Neural crest cell (in vitro differentiated cells): ENCODE data around the gene LRMDA. TPM values are rescaled to one million over a fixed set of nuclear protein-coding genes. Genes with fewer than 3 reads are reported as not detected.

Experiments used
- DNase-seq: peaks from one replicate; pipeline ENCODE4 v3.0.0; 2021; ENCODE audit warnings: low read depth, mixed read lengths, low spot score
- H3K27ac Mint-ChIP-seq: one replicate; pipeline ENCODE4 v1.8.0; 2021; ENCODE audit warnings: mild to moderate bottlenecking, mixed read lengths; ENCODE audit not compliant: unreplicated experiment
- H3K27me3 Mint-ChIP-seq: 2 replicates; pipeline ENCODE4 v1.8.0; 2021; ENCODE audit warnings: low read depth, mild to moderate bottlenecking, mixed read lengths
- H3K36me3 Mint-ChIP-seq: 2 replicates; pipeline ENCODE4 v1.8.0; 2021; ENCODE audit warnings: low read depth, mild to moderate bottlenecking, mixed read lengths
- H3K4me1 Mint-ChIP-seq: 2 replicates; pipeline ENCODE4 v1.8.0; 2021; ENCODE audit warnings: mixed read lengths
- H3K4me3 Mint-ChIP-seq: one replicate; pipeline ENCODE4 v1.8.0; 2021; ENCODE audit warnings: mild to moderate bottlenecking, mixed read lengths
- H3K9me3 Mint-ChIP-seq: 2 replicates; pipeline ENCODE4 v1.8.0; 2021; ENCODE audit warnings: mixed read lengths
- total RNA-seq: library from RNA; stranded (reverse); gene quantifications from 2 replicates; pipeline ENCODE4 v1.2.1, GENCODE V29; 2021
- TF ChIP-seq, protein P1 (sequence below): fragments of 200-600 bp; sonication (generic); conservative IDR thresholded peaks from 2 replicates; pipeline ENCODE4 v1.5.0; 2021; ENCODE audit warnings: antibody characterized with exemption, mild to moderate bottlenecking

LRMDA gene
- total RNA-seq, 1 donor from 2014 or later, result 3.1 TPM

DNA sequence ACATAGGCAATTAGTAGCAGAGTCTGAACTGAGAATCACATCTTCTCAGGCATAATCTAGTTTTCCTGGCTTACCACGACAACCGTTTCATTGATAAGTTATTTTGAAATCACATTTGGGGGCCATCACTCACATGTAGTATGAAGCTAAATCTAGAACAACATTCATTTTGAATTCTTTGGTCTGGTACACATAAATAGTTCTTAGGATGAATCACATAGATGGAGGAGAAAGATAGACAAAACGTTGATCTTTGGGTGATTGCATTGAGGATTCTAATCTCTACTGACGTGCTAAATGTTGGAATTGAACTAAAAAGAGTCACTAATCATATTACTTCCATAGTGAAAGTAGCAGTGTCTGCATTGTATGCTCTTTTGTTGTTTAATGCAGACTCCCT is 1022.6 kb downstream of the LRMDA start:
- Mint-ChIP-seq H3K27ac (no peak overlapping the region), H3K4me1 (peaks cover 2% of the 10 kb centered on the region), H3K9me3 (peaks cover 12% of the 10 kb centered on the region), H3K4me3 (no peak overlapping the region), H3K36me3 (peaks cover 4% of the 10 kb centered on the region), H3K27me3 (no peaks in the 10 kb centered on the region)
- no peak for DNase-seq
- TF ChIP-seq, protein P1, sequence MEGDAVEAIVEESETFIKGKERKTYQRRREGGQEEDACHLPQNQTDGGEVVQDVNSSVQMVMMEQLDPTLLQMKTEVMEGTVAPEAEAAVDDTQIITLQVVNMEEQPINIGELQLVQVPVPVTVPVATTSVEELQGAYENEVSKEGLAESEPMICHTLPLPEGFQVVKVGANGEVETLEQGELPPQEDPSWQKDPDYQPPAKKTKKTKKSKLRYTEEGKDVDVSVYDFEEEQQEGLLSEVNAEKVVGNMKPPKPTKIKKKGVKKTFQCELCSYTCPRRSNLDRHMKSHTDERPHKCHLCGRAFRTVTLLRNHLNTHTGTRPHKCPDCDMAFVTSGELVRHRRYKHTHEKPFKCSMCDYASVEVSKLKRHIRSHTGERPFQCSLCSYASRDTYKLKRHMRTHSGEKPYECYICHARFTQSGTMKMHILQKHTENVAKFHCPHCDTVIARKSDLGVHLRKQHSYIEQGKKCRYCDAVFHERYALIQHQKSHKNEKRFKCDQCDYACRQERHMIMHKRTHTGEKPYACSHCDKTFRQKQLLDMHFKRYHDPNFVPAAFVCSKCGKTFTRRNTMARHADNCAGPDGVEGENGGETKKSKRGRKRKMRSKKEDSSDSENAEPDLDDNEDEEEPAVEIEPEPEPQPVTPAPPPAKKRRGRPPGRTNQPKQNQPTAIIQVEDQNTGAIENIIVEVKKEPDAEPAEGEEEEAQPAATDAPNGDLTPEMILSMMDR, result no peak

DNA sequence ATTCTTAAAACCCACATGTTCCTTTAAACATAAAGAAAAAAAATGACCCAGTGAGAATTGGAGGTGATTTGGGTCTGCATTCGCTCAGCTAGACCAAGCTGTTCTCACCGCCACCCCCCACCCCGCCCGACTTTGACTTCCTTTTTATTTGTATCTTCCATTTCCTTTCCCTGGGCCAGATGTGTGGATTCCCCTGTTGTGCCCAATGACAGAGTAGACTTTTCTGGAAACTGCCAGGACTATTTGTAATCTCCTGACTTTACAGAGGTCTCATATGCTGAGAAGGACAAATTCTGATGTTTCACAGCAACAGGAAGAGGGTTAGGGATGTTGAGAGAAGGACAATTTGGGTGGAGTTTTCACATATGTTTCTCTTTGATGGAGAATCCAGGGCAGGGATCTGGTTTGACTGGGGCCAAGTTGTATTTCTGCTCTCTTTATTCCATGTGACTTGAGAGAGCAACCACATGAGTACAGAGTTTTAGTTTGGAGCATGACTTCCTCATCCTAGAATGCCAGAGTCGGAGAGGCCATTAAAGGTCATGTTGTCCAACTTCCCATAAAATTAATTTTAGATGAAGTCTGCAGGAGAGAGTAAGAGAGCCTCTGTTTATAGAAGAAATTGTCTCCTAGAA is 1023.2 kb downstream of the LRMDA start:
- Mint-ChIP-seq H3K4me1 (peaks cover 5% of the 10 kb centered on the region), H3K27me3 (no peaks in the 10 kb centered on the region), H3K4me3 (no peak overlapping the region), H3K36me3 (peaks cover 4% of the 10 kb centered on the region), H3K9me3 (peaks cover 12% of the 10 kb centered on the region), H3K27ac (no peak overlapping the region)
- no peak for DNase-seq
- TF ChIP-seq, protein P1, result no peak

DNA sequence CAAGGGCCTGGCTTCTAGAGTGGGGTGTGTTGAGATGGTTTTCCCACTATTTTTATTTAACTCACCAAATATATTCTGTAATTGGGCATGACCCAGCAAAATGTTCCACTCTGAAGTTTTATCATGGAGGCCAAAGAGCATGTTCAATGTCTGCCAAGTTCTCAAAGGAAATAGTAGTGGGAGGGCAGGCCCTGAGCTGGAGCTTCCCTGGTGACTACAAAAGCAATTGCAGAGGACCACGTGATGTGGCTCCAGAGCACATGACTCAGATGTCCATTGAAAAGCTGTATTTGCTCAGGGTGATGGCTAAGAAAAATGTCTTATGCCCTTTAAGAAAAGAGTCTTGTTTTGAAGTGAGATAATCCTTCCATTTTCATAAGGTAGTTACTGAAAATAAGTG is 1024.8 kb downstream of the LRMDA start:
- Mint-ChIP-seq H3K9me3 (peaks cover 12% of the 10 kb centered on the region), H3K27ac (no peak overlapping the region), H3K4me1 (peaks cover 5% of the 10 kb centered on the region), H3K27me3 (no peaks in the 10 kb centered on the region), H3K36me3 (peaks cover 4% of the 10 kb centered on the region), H3K4me3 (no peak overlapping the region)
- TF ChIP-seq, protein P1, result no peak
- no peak for DNase-seq

DNA sequence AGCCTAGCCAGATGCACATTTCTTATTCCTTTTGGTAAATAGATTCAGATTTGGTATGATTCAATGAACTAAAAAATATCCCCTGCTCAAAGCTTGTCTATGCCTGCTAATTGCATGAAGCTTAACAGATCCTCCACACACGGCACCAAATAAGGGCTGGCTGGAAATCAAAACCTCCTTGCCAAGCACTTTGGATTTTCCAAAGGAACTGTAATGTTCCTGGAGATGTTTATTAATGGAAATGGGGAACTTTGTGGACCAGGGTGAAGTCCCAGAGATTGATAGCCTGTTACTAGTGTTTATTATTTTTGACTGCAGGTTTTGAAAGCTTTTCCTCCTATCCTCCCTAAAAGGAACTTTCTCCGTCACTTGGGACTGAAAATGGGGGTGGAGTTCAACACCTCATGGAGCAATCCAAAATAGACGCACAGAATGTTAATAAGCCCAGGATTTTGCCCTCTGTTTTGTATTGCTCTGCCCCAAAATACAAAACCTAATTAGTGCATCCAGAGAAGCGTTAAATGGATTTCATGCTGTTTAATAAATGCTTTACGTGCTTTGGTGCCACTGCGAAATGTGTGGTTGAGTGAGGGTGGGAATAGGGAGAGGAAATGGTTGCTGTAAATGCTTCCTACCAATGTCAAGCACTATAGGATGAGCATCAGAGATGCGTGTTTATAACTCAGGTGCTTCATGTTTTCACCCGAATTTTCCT is 1027.7 kb downstream of the LRMDA start:
- Mint-ChIP-seq H3K4me3 (no peak overlapping the region), H3K4me1 (peaks cover 5% of the 10 kb centered on the region), H3K27ac (no peak overlapping the region), H3K36me3 (peaks cover 4% of the 10 kb centered on the region), H3K27me3 (no peaks in the 10 kb centered on the region), H3K9me3 (peaks cover 8% of the 10 kb centered on the region)
- TF ChIP-seq, protein P1, result no peak
- DNase-seq, result no peak

DNA sequence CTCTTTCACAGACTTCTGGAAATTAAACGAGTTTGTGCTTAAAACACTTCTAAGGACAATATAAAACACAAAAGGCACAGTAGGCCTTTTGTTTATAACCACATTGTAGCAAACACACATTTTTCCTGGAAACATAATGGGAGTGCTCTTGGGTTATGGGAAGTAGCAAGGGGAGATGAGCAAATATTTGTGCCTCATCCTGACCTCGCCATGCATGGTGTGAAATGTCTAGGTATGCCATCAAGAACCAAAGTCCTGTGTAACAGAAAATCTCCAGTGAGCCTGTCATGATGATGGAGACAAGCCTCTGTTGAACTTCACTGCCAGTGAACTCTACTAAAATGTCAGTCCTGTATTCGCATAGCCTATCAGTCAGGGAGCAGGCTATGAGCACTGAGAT is 1029.6 kb downstream of the LRMDA start:
- TF ChIP-seq, protein P1, result no peak
- Mint-ChIP-seq H3K27me3 (no peaks in the 10 kb centered on the region), H3K36me3 (peaks cover 4% of the 10 kb centered on the region), H3K4me1 (peaks cover 5% of the 10 kb centered on the region), H3K27ac (no peak overlapping the region), H3K4me3 (no peak overlapping the region), H3K9me3 (peaks cover 4% of the 10 kb centered on the region)
- no peak for DNase-seq
